HG03045 (cell line): ENCODE measurements around the gene SH3PXD2B.

Experiments used
- ATAC-seq: cut with Tn5 transposase; IDR thresholded peaks from one replicate; pipeline ENCODE4 v1.9.1; 2021; ENCODE audit warnings: mild to moderate bottlenecking, moderate library complexity; ENCODE audit not compliant: unreplicated experiment

SH3PXD2B gene

GRCh38 chr5:172453986-172454357, 353 bp downstream of the SH3PXD2B start:
- no peak for ATAC-seq

DNA sequence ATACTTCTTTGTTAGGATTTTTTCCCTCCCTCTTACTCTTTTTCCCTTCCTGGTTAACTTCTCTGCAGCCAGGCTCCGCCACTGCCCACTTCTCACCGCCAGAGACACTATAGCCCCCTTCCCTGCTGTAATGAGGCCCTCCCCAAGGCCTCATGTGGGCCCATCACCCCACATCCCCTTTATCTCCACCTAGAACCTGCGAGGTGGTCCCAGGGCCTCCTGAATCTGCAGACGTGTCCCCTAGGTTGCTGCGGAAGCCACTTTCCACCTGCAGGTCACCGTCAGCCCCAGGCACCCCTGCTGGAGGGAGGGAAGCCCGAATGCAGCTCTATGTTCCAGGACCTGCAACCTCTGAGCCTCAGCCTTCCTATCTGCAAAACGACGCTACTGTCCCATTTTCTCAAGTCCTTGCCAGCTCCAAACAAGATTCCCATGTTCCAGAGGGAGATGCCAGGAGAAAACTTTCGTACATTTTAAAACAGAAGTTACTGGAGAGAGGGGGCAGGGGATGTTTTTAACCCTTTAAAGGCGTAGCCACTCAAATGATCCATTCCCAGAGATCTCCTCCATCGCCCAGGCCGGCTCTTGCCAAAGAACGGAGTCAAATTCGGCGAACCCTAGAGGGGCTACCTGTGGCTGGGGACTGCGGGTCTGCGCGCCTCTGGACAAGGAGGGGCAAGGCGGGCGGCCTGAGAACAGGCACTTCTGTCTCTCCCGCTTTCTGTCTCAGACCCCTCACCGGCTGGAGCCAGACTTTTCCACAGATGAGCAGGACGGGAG, 929 bp downstream of the SH3PXD2B start:
- no peak for ATAC-seq

- ATAC-seq = no peak
These were observed 1.7 kb downstream of the SH3PXD2B start for GRCh38 chr5:172452398-172453205.

DNA sequence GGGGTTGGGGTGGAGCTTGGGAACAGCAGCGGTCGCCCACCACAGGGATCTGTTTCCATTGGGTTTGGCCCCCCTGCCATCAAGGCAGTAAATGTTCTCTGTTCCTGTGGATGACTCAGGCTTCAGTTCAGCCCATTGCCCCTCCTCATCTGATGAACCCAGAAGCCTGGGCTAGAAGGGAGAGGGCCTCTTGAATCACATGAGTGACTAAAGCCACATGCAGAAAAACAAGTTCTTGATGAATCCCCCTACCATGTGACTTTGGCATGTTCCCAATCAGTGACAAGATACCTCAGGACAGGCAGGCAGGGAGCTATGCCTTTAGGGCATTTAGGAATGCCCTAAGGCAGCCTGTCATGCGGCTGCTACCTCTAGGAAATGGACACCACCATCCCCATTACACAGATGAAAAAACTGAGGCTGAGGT, 2.5 kb downstream of the SH3PXD2B start:
- no peak for ATAC-seq

GRCh38 chr5:172450861-172451695, 3.2 kb downstream of the SH3PXD2B start:
- ATAC-seq = no peak

DNA sequence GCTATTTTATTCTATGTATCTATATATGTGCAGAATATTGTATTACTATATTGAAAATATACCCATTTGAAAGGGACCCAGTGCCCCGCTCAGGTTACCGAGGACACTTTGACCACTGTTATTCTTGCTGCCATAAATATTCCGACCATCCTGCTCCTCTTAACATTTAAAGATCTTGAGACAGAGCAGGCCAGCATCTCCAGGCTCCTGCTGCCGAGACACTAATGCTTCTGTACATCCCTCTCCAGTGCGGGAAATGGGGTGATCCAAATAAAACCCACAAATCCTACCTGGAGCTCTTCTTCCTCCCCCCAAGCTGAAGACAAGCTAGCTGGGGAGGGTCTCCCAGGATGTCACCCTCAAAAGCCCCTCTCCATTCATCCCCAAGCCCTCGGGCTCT, 3.9 kb downstream of the SH3PXD2B start:
- ATAC-seq = no peak

GRCh38 chr5:172448999-172449398, 5.3 kb downstream of the SH3PXD2B start:
- ATAC-seq = no peak

DNA sequence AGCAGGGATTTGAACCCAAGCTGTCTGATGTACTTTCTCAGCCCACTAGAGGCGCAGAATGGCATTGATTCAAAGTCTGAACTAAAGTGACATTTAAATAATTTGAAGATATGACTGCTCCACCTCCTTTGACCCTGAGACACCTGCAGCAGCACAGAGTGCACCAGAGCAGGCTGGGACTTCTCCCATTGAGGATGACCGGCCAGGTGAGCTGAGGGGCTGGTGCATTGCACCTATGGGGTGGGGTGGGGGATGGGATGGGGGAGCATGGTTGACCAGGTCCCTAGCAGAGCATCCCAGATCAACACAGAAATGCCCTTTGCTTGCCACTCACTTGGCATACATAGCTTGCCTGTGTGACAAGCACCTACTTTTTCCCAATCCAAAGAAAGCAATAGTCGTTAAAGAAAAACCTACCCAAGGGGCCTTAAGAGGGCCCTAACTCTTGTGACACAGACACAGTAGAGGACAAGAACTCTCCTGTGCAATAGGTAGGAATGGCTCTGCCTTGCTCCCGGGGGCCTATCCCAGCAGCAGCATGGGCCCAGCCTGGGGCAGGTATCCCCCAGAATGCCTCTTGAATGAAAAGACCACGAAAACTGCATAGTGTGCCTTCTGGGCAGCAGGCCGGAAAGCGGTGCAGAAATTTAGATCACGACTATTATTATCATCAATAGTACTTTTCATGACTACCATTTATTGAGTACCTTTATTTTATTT, 6.5 kb downstream of the SH3PXD2B start:
- ATAC-seq = no peak

DNA sequence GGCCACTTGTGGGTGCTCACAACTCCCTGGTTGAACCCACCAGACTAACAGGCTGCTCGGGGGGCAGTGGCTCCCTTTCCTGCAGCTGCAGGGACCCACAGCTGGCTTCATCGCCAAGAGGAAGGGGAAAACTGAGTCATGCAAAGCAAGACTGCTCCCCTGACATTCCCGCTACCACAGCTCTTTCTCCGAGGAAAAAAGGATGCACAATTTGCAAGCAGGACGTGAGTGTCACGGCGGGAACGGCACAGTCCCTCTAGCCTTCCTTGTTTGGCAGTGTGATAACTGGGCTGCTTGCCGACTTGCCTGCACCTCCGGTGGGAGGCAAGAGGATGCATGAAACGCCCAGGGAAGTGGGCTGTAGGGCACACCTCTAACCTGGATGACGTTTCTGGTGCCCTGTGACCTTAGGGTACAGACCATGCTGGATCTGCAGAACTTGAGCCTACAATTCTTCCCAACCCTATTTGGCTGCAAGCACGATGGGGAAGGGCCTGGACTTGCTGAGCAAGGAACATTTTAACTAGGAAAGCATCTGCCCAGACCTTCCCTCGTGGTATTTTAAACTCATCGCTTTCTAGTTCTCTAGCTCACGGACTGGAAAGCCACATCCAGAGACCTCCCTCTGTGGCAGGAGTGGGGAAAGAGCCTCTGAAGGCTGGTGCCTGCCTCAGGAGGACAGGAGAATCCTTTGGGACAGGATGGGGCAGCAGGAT, 7.8 kb downstream of the SH3PXD2B start:
- no peak for ATAC-seq

GRCh38 chr5:172445866-172446265, 8.5 kb downstream of the SH3PXD2B start:
- no peak for ATAC-seq

DNA sequence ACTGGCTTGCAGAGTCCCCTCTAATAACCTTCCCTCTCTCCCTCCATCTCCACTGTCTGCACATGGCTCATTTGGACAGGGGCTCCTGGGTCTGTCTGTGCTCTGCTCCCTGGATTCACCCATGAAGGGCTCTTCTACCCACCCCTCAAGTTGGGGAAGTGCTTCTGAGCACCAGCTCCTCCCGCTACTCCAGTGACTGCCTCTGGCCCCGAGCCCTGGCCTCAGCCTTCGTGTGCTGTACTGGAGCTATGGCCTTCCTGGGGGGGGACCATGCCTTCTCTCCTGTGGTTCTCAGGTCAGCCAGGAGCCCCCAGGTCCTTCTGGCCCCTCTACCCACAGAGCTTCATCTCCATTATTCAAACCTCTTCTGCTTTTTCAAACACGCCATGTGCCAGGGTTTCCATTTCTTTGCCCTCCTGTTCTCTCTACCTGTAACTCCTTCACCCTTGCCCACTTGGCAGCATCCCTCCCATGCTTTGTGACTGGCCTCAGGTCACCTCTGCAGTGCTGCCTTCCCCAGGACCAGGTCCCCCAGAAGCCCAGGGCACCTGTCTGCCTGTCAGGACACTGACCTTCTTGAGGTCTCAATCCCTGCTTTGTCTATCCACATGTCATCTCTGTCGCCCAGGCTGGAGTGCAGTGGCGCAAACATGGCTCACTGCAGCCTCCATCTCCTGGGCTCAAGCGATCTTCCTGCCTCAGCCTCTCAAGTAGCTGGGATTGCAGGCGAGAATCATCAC, 9.5 kb downstream of the SH3PXD2B start:
- no peak for ATAC-seq

DNA sequence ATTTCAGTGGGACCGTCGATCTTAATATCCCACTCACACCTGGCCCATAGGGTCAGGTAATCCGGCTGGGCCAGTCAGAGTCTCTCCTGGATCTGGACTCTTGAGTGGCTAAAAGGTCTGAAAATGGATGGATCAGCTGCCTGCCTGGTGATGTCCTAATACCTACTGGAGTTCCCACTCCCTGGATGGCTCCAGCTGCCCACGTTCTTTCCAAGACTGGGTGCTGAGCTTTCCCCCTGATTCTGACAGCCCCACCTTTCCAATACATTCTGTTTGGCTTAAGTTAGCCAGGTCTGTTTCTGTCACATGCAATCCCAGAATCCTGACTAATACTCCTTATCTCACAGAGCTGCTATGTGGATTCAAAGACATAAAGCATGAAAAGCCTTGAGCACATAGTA, 10.2 kb downstream of the SH3PXD2B start:
- no peak for ATAC-seq

DNA sequence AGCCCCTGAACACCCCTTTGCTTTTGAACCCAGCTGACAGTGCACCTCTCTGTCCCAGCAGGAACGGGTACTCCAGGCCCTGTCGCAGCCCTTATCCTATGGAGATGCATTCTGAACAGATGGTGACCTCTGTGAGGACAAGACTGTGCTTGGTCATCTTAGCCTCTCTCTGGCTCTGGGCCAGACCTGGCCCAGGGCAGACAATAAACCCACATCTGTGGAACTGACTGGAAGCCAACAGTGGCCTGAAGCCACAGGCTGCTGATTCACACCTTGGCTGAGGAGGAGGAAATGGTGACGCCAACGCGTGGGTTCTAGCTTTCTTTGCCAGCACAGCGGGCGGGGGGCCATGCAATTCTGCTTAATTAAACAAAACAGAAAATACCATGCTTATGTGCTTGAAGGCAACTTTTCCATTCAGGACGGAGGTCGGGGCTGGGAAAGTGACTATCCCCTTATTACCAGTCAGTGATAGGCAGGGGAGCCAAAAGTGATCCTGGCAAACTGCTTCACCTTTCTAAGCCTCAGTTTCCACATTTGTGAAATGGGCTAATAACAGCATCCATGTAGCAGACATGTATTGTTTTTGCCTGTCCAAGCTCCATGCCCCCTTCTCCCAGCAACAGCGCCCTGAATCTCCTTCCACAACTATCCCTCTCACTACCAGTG, 10.8 kb downstream of the SH3PXD2B start:
- ATAC-seq = no peak

DNA sequence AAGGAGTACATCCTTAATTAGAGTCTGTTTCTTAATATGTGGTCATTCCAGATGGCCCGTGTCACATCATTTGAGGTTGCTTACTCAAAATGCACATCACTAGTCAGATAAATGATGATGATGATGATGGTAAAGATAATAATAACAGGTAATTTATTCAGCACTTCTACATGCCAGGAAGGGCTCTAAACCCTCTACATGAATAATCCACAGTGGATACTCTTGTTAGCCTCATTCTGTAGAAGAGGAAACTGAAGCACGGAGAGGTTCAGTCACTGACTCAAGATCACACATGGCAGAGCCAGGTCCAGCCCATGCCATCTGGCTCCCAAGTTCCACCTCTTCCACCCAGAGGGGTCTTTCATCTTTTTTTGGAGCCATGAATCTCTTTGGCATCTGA, 11.7 kb downstream of the SH3PXD2B start:
- ATAC-seq = no peak

GRCh38 chr5:172441262-172441751, 13.0 kb downstream of the SH3PXD2B start:
- no peak for ATAC-seq

DNA sequence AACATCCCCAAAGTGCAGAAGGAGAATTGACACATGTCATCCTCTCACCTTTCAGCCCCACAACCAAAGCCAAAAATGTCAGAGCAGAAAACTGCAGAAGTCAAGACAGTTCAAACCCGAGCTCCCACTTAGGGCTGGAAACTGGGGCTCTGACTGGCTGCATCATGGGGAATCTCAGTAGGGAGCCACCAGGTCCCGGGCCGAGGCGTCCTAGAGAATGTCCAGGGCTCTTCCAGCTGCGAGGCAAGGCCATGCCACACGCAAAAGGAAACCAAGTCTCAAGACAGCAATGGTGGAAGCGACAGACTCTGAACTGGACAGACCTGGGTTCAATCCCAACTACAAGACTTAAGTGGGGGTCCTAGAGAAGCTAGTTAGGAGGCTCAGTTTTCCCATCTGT, 13.8 kb downstream of the SH3PXD2B start:
- ATAC-seq = no peak

DNA sequence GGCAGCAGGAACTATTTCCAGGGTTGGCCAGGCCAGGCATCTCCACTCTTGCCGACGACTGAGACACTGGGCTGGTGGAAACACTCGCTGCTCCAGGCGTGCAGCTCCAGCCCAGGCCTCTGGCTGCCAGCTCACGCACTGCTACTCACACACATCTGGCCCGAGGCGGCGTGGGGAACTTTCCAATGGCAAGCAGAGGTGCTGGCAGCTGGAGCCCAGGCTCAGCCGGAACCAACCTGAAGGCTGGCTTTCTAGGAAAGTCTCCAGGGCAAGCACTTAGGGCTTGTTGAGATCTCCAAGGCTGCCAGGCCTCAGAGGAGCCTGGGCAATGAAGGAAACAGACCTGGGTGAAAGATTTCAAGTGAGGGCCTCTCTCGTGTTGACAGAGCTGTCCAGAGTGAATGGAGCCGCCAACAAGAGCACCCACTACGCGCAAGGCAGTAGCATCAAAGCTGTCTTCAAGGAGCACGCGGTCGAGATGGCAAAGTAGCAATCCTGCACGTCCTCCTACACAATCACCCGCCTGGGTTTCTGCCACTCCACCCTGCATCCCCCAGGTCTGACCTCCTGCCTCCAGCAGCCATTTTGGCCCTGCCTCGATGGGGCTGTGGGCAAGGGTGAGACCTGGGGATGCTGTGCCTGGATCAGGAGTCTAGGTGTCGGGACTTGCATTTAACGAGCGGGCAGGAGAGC, 14.4 kb downstream of the SH3PXD2B start:
- no peak for ATAC-seq

DNA sequence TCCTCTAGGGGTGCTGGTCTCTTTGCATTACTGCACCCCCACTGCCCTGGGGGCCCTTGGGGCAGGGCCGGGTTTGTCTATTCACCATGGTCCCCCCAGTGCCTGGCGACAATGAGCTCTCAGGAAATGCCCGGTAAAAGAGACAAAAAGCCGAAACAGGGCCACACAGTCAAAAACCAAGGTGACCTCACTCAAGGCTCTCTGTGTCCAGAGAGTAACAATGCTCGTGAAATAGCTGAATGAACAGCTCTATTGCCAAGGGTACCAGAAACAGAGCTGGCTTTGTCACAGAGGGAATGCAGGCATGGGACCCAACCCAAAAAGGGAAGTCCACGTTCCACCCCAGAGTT, 16.0 kb downstream of the SH3PXD2B start:
- ATAC-seq = no peak
